Forelimb muscle (tissue), 1 donor: Measurements from ENCODE around the gene SH3TC1. TPM values are rescaled to one million over a fixed set of nuclear protein-coding genes. Genes with fewer than 3 reads are reported as not detected.

Experiments used
- DNase-seq: peaks from one replicate; pipeline ENCODE4 v3.0.0-alpha.2; 2013; ENCODE audit warnings: low read depth
- polyA plus RNA-seq: library from polyadenylated mRNA; unstranded; fragments of 120-200 nt; gene quantifications from one replicate; pipeline ENCODE4 v1.2.1, GENCODE V29; 2013; ENCODE audit not compliant: insufficient read length

SH3TC1 gene
- polyA plus RNA-seq, 1 donor = 8.5 TPM

- peak; percentile 55 for DNase-seq
Observed at GRCh38 chr4:8274765-8275547, 75.9 kb downstream of the SH3TC1 start.

- DNase-seq = no peak
Observed at GRCh38 chr4:8275548-8275910, 76.4 kb downstream of the SH3TC1 start.

- no peak for DNase-seq
Observed at GRCh38 chr4:8276358-8277240, 77.5 kb downstream of the SH3TC1 start.

GRCh38 chr4:8277356-8278008, 78.4 kb downstream of the SH3TC1 start:
- DNase-seq = no peak

GRCh38 chr4:8278009-8278395, 78.9 kb downstream of the SH3TC1 start:
- DNase-seq = no peak

GRCh38 chr4:8278421-8279287, 79.6 kb downstream of the SH3TC1 start:
- peak; percentile 52 for DNase-seq

- no peak for DNase-seq
Observed at GRCh38 chr4:8279321-8280157, 80.4 kb downstream of the SH3TC1 start.

GRCh38 chr4:8280158-8280875, 81.2 kb downstream of the SH3TC1 start:
- no peak for DNase-seq

- no peak for DNase-seq
Observed at GRCh38 chr4:8280876-8281440, 81.9 kb downstream of the SH3TC1 start.

- DNase-seq = no peak
Observed at GRCh38 chr4:8281519-8282133, 82.5 kb downstream of the SH3TC1 start.

- DNase-seq = no peak
Observed at GRCh38 chr4:8282134-8282641, 83.1 kb downstream of the SH3TC1 start.

GRCh38 chr4:8282742-8283141, 83.7 kb downstream of the SH3TC1 start:
- no peak for DNase-seq

- DNase-seq = no peak
Observed at GRCh38 chr4:8283161-8283560, 84.1 kb downstream of the SH3TC1 start.

- DNase-seq = no peak
Observed at GRCh38 chr4:8283631-8284121, 84.6 kb downstream of the SH3TC1 start.

- DNase-seq = no peak
Observed at GRCh38 chr4:8284391-8284790, 85.3 kb downstream of the SH3TC1 start.

GRCh38 chr4:8285143-8285975, 86.3 kb downstream of the SH3TC1 start:
- no peak for DNase-seq

- no peak for DNase-seq
Observed at GRCh38 chr4:8285976-8286718, 87.1 kb downstream of the SH3TC1 start.
